ENCODE data around the gene BIRC7.

BIRC7 gene

GRCh38 chr20:63284544-63284949, 48.8 kb downstream of the BIRC7 start:
- DNase-seq (ENCODE audit: low read depth) = no peak
- H3K4me3 ChIP-seq (replicated peaks; ENCODE audit: low read depth, low read length) = no peak overlapping the region
- TF ChIP-seq CTCF (IDR thresholded peaks at IDR 0.05; ENCODE audit: low read length, missing control alignments) = no peak

DNA sequence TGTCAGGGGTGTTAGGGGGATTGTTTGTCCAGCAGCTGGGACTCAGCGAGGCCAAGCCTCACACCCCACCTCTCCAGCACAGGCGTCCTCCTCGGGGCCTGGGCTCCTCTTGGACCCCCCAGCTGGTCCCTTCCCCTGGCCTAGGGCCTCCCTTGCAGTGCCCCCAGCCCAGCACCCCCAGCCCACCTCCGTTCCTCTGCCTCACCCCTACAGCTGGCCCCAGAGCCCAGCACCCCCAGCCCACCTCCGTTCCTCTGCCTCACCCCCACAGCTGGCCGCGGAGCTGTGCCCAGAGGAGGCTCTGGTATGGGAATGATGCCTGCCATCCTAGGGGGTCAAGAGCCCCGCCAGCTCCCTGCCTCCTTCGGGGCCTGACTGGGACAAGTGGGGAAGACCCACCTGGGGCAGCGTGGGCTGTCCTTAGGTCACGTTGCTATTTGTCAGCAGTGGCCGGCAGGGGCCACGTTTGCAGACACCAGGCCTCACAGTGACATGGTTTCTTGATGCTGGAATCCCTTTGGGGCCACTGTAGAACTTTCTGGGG, 49.3 kb downstream of the BIRC7 start:
- no peak for DNase-seq (ENCODE audit: low read depth)
- no peak overlapping the region for H3K4me3 ChIP-seq (replicated peaks; ENCODE audit: low read depth, low read length)
- no peak for TF ChIP-seq CTCF (IDR thresholded peaks at IDR 0.05; ENCODE audit: low read length, missing control alignments)

DNA sequence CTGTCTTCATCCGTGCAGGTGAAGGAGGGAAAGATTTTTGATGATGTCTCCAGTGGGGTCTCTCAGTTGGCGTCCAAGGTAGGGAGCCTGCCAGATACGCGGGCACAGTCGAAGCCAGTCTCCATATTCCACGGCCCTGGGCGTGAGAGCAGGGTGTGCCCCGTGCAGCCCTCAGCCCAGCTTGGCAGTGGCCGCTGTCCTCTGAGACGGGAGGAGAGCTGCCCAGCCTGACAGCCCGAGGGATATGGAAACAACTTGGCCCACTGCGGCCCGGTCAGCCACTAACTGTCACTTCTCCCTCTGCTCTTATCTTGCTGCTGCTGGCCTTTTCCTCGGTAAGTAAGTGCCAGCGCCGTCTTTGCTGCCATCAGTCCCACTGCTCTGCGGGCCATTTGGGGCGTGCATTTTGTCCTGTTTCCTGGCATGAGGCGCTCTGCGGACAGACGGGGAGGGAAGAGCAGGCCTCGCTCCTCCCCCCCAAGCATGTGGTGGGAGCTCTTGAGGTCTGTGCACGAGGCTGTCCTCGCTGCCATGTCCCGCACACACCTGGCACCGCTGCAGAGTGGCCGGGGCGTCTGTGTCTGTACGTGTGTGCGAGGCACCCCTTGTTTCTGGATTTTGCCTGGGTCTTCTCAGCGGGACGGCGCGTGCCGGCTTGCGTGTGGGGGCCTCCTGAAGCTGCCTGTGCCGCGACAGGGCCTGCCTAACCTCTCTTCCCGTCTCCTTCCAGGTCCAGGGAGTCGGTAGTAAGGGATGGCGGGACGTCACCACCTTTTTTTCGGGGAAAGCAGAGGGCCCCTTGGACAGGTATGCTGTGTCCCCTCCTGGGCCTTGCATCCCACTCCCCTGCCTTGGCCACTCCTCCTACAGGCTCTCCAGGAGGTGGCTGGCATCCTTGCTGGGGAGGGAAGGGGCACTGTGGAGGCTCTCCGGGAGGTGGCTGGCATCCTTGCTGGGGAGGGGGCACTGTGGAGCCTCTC, 50.2 kb downstream of the BIRC7 start:
- TF ChIP-seq CTCF (IDR thresholded peaks at IDR 0.05; ENCODE audit: low read length, missing control alignments) = no peak
- H3K4me3 ChIP-seq (replicated peaks; ENCODE audit: low read depth, low read length) = no peak overlapping the region
- no peak for DNase-seq (ENCODE audit: low read depth)

- H3K4me3 ChIP-seq (replicated peaks; ENCODE audit: low read depth, low read length) = no peak overlapping the region
- TF ChIP-seq CTCF (IDR thresholded peaks at IDR 0.05; ENCODE audit: low read length, missing control alignments) = no peak
- DNase-seq (ENCODE audit: low read depth) = no peak
Observed at GRCh38 chr20:63286781-63287696, 51.3 kb downstream of the BIRC7 start.

GRCh38 chr20:63287697-63288580, 52.2 kb downstream of the BIRC7 start:
- no peak overlapping the region for H3K4me3 ChIP-seq (replicated peaks; ENCODE audit: low read depth, low read length)
- no peak for TF ChIP-seq CTCF (IDR thresholded peaks at IDR 0.05; ENCODE audit: low read length, missing control alignments)
- no peak for DNase-seq (ENCODE audit: low read depth)
